Measurements from ENCODE around the gene AANAT.

Gene AANAT

GRCh38 chr17:76485569-76485968 lies 18.2 kb downstream of the AANAT start:
- no peak for DNase-seq (ENCODE audit: low read depth in 1 of 2, low spot score in 1 of 2)

DNA sequence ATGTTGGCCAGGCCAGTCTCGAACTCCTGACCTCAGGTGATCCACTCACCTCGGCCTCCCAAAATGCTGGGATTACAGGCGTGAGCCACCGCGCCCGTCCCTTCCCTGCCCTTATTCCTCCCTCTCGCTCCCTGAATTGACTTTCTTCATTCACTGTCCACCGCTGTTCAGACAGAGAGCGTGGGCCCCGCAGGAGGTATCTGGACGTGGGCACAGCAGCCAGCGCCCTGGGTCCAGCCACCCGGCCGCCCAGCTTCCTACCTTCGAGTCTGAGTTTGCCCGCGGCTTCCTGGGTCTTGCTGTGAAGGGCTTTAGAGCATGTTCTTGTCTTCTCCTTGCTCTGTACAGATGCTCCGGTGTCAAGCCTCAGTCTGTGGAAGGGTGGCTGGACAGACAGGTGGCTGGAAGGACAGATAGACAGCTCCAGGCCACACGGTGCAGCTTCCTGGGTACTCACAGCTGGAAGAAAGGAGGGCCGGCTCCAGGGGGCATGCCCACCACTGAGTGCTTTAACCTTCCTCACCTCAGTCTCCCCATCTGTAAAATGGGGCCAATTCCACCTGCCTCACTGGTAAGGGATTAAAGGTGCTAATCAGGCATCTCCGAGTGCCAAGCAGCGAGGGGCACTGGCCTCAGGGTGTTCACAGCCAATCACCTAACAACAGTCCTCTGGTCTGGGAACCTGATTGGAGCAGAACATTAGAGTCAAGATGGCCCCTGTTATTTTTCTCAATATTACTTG lies 20.2 kb downstream of the AANAT start:
- no peak for DNase-seq (ENCODE audit: low read depth in 1 of 2, low spot score in 1 of 2)

- no peak for DNase-seq (ENCODE audit: low read depth in 1 of 2, low spot score in 1 of 2)
Observed at GRCh38 chr17:76490112-76490710, 22.8 kb downstream of the AANAT start.

DNA sequence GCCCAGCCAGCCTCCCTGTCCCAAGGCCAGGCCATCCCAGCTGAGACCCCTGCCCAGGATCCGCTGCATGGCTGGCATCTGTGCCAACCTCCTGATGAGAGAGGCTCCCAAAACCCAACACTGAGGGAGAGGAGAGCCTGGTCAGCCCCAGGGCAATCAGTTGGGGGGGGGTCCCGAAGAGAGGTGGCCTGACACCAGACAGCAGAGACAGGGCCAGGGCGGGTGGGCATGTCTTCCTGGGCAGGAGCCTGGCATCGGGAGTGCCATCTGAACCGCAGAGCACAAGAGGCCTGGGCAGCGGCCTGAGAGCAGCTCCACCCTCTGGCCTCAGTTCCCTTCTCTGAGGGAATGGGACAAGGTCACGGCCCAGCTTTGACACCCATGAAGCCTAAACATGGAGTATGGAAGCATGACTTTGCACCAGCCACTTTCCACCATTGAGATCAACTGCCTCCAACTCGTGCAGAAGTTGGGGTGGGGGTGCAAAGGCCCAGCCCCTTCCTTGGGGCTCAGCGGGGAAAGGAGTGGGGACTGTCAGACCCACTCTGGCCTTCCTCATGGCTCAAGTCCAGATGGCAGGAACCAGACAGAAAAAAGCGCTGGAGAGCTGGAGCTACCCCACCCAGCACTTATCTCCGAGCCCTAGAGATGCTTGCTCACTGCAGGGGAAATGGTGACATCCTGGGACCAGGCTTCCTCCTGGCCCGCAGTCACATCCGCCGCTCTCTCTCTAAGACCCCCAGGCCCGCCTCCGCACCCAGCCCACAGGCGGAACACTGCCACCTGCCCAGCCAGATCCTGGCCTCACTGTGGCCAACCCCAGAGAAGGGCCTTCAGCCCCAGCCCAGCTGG lies 24.1 kb downstream of the AANAT start:
- DNase-seq (ENCODE audit: low read depth in 1 of 2, low spot score in 1 of 2) = no peak

GRCh38 chr17:76492123-76492988 lies 25.0 kb downstream of the AANAT start:
- DNase-seq (ENCODE audit: low read depth in 1 of 2, low spot score in 1 of 2) = no peak

- DNase-seq (ENCODE audit: low read depth in 1 of 2, low spot score in 1 of 2) = no peak
Observed at GRCh38 chr17:76492989-76493501, 25.6 kb downstream of the AANAT start.

DNA sequence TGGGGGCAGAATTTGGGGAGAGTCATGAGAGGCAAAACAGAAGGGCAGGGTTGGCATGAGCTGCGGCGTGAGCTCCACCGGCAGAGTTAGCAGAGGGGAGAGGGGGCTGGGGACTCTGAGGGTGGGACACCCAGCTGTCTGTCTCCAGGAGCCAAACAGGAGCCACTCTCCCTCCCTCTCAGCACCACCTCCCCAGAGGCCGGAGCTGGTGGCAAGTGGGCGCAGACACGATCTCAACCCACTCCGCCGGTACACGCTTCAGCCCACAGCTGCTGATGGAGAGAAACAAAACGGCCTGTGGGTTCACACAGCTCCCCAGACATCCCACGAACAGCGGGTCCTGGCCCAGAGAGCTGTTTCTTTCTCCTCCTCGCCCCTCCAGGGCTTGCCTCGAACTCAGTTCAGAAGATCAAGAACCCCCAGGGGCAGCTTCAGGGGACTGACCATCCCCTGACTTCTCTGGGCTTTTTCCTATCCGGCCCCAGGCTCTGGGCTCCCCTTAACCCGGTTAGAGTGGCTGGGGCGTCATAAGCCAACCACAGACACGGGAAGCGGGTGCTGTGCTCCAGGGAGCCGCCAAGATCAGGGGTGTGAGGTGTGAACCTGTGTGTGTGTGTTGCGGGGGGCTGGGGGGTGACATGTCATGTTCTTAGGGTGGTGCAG lies 26.2 kb downstream of the AANAT start:
- no peak for DNase-seq (ENCODE audit: low read depth in 1 of 2, low spot score in 1 of 2)

GRCh38 chr17:76495663-76496400 lies 28.4 kb downstream of the AANAT start:
- no peak for DNase-seq (ENCODE audit: low read depth in 1 of 2, low spot score in 1 of 2)

DNA sequence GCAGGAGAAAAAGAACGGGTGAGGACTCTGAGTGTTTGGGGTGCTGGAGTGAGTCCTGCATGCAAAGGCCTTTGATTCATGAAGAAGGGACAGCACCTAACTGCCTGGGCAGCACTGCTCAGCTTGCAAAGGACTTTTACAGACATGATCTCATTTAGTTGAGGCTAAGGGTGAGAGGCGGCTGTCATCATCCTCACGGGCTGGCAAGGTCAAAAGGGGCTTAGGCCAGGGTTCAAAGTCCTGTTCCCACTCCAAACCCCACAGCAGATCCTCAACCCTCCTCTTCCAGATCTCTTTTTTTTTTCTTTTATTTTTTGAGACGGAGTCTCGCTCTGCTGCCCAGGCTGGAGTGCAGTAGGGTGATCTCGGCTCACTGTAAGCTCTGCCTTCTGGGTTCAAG lies 29.1 kb downstream of the AANAT start:
- no peak for DNase-seq (ENCODE audit: low read depth in 1 of 2, low spot score in 1 of 2)

DNA sequence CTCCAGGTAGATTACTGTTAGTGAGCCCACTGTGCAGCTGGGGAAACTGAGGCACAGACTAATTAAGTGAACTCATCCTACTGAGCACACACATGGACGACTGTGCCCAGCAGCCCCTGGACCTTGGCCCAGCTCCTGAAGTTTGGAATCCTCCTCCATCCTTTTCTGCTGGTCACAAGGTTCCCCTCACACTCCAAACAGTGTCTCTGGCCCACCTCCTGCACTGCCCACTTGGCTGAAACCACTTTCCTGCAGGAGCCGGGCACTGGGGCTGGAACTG lies 30.2 kb downstream of the AANAT start:
- DNase-seq (ENCODE audit: low read depth in 1 of 2, low spot score in 1 of 2) = no peak

DNA sequence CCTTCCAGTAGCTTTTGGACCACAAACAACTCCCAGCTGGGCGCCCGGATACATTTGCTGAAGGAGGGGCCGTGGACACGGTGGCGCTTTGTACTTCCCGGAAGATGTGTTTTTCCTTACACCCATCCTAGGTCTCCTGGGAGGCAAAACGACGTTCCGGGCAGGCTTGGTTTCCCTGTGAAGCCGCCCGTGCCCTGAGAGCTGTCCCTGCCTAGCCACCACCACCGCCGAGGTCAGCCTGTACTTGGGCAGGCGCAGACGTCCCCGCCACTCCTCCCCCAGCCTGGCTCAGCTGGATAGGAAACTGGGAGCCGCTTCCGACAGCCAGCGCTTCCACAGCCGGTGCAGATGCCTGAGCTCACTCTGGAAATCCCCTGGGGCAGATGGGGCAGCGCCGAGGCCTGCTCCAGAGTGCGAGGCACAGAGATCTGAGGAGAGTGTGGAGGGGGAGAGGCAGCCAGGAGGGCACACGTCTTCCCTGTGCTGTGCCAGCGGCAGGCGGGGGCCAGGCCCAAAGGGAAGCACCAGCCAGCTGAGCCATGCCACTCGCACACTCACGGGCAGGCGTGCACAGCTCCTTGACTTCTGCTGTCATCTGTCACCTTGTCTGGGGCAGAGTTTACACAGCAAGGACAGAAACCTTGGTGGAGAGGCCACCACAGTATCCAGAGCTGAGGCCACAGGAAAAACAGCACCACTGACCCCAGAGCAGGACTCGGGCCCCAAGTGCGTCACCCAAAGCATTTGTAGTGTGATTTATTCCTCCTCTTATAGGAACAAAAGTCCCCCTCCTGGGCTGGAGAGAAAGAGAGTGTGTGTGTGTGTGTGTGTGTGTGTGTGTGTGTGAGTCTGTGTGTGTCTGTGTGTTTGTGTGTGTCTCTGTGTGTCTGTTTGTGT lies 30.8 kb downstream of the AANAT start:
- no peak for DNase-seq (ENCODE audit: low read depth in 1 of 2, low spot score in 1 of 2)

- no peak for DNase-seq (ENCODE audit: low read depth in 1 of 2, low spot score in 1 of 2)
Observed at GRCh38 chr17:76498876-76499251, 31.5 kb downstream of the AANAT start.

DNA sequence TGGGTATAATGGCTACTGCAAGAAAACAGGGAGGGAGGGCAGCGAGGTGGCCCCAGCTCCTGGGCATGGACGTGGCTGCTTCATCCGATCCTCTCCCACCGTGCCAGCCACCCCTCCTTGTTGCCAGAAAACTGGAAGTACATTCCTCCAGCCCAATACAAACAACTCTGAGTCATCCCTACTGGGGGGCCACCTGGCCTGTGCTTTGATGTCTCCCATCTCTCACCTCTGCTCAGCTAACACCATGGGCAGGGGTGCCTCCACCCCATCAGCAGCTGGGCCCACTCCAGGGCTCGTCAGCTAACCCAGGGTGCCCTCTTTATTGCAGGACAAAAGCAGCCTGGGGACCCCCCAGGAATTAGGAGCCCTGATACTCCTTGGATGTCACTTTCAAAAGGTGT lies 31.9 kb downstream of the AANAT start:
- DNase-seq (ENCODE audit: low read depth in 1 of 2, low spot score in 1 of 2) = no peak

DNA sequence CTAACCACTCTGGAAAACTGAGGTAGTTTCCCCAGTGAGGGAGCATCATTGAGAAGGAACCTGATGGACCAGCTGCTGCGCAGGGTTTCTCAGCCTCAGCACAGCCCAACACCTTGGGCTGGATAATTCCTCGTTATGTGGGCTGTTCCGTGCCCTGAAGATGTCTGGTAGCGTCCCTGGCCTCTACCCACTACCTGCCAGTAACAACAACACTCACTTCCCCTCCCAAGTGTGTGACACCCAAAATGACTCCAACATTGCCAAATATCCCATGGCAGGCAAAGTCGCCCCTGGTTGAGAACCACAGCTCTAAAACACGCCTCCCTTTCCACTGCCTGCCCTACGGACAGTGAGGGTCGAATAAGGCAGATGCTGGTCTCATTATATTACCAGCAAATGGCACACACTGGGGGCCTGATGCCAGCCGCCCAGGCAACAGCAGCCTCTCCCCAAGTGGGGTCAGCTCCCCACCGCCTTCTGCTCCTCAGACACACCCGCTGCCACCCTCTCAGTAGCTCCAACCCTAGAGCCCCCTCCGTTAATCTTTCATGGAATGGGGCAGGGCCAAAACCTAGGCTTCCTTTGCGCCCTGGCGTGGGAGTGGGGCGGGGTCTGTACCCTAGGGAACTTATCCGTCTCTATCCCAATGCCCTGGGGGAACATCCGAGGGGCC lies 32.8 kb downstream of the AANAT start:
- DNase-seq (ENCODE audit: low read depth in 1 of 2, low spot score in 1 of 2) = no peak

DNA sequence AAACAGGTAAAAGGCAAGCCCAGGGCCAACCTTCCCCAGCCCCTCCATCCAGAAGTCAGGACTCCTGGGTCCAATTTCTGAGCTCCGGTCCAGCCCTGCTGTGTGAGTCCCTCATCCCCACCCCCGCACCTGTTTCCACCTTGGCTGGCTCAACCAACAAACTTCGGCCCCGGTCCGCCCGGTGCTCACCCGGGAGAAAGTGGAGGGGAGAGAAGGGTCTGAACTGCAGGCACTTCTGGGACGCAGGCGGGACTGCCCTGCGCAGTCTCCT lies 33.3 kb downstream of the AANAT start:
- no peak for DNase-seq (ENCODE audit: low read depth in 1 of 2, low spot score in 1 of 2)

DNA sequence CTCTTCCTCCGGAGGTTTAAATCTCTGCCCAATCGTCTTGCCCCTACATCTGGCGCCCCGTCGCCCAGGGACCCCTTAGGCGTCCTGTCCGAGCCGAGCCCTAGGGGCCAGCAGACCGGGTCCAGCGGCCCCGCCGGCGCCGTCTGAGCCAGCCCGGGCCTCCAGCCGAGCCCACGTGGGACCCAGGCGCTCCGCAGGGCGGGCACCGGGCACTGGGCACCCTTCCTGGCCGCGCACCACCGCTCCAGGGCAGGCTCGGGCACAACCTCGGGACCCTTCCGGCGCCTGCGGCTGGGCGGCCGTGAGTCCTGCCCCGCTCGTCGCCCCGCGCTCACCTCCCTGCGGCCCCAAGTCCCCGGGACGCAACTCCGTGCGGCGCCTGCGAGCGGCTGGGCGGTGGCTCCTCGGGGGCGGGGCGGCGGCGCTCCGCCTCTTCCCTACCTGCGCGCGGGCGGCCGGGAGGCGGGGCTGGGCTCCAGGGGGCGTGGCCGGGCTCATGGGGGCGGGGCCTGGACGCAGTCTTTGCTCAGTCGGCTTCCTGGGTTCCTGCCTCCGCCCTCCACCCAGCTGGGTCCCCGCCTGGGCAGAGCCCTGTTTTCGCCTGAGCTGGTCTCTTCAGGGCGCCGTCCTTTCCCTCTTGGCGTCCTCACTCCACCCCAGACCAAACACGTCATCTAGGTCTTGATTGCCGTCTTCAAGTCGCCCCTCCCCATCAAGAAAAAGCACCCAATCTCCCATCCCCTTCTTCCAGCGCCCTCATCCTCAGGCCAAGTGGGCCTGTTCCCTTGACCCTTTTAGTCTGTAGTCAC lies 33.8 kb downstream of the AANAT start, which contains the start of gene RHBDF2:
Gene RHBDF2 (minus strand): TSS at position 406 of the 809 bp plus-strand sequence. CDS start 19,899 bp downstream, outside the sequence.
- peak; percentile 90 to 98 for DNase-seq (ENCODE audit: low read depth in 1 of 2, low spot score in 1 of 2)

DNA sequence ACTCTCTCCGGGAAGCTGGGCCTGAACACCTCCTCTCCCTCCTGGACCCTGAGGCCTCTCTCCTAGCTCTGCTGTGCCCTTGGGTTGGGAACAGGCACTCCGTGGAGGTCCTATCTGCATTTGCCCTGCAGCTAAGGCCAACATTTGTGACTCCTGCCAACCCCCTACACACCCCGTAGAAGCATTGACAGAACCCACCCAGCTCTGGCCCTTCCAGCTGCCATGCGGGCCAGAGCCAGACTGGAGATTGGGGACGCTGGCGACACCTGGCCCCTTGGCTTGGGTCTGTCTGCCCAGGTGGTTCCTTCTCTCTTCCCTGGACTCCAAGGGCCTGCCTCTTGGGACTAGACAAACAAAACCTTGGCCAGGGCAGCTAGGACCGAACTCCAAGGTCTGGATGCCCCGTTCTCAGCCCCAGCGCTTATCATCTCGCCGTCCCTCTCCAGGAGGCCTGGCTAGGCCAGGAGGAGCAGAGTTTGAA lies 34.5 kb downstream of the AANAT start:
- DNase-seq (ENCODE audit: low read depth in 1 of 2, low spot score in 1 of 2) = no peak

All from activated CD4-positive, alpha-beta T cell treated with anti-CD3 and anti-CD28 coated beads, Interleukin-2, amount 50 U/mL, for 24 hours (primary cell).